HL-60 (cell line): Measurements from ENCODE around the gene SLC12A2.

Experiments
- CTCF ChIP-seq: IDR thresholded peaks from one replicate; pipeline ENCODE4 v1.5.1; 2011; ENCODE audit warnings: low read length, control low read depth, inconsistent platforms; ENCODE audit not compliant: insufficient read depth
- GABPA ChIP-seq: IDR thresholded peaks from 2 replicates; pipeline ENCODE4 v1.6.1; 2012; ENCODE audit warnings: low read depth
- POLR2AphosphoS5 ChIP-seq: IDR thresholded peaks from 2 replicates; pipeline ENCODE4 v1.6.1; 2012; ENCODE audit warnings: low read depth
- REST ChIP-seq: IDR thresholded peaks from 2 replicates; pipeline ENCODE4 v1.6.1; 2012; ENCODE audit warnings: low read depth; ENCODE audit not compliant: insufficient replicate concordance
- SPI1 ChIP-seq: IDR thresholded peaks from 2 replicates; pipeline ENCODE4 v1.6.1; 2012; ENCODE audit warnings: low read depth, mild to moderate bottlenecking, borderline replicate concordance

- TF ChIP-seq CTCF (no peak), POLR2AphosphoS5 (no peak), REST (no peak), SPI1 (no peak), GABPA (no peak)
Measured at GRCh38 chr5:128213833-128214232, 130.3 kb downstream of the SLC12A2 start.
